ENCODE measurements around the gene RAP1GAP. TPM values are rescaled to one million over a fixed set of nuclear protein-coding genes. Genes with fewer than 3 reads are reported as not detected.
A peak's percentile ranks its signal among the peaks of the same experiment; 100 is the strongest.

The RAP1GAP gene
- total RNA-seq, 2 donors from 2014 or later, result 46.5 to 104 TPM

DNA sequence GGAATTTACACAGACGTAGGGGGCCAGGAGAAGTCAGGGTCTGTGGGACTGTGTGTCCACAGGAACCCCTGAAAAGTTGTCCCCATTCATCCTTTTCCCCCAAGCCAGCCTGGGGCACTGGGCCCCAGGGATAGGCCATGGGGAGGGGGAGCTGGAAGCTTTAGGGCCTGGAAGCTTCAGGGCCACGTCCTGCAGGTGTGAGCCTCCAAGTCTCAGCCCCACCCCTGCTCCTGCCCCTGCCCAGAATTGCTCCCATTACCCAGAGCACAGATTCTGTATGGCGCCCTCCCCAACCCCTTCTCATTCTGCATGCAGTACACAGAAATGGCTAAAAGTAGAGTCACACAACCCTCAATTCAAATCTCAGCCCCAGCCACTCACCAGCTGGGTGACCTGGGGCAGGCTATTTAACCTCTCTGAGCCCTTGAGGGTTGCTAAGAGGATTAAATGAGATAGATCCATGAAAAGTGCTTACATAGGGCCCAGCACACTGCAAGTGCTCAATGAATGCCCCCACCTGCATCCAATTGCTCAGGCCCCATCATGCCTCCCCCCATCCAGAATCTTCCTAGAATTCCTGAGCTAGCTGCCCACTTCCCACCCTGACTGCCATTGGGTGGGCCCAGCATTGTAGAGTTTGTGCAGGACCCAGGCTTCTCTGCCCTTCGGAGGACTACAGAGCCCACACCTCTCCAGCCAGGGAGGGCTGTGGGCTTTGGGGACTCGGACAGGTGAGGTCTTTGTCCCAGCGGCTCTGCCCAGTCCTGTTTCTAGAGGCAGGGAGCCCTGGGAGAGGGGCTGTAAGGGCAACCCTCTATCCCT lies 6.5 kb downstream of the RAP1GAP start:
- peaks cover 5% of the 10 kb centered on the region for H3K4me1 ChIP-seq
- intact Hi-C loops (cut with DNase I), result loop anchor here (5.0 kb wide), 1 partner anchor 60 kb away; no protein-coding TSS in a partner anchor
- DNase-seq (peak in 1 of 4 donors; percentile 2), ATAC-seq (no peak)
- no peaks in the 10 kb centered on the region for H3K9me3 ChIP-seq
- no peaks in the 10 kb centered on the region for H3K36me3 ChIP-seq (replicated peaks in 1 of 2; ENCODE audit: insufficient read depth in 1 of 2, low read depth in 2 of 2)
- 77 to 78% methylated on average over 3 to 6 of the region's 6 CpGs for WGBS, 2 donors
- H3K27ac ChIP-seq, result no peak overlapping the region
- H3K27me3 ChIP-seq, result no peaks in the 10 kb centered on the region
- TF ChIP-seq, protein P1, sequence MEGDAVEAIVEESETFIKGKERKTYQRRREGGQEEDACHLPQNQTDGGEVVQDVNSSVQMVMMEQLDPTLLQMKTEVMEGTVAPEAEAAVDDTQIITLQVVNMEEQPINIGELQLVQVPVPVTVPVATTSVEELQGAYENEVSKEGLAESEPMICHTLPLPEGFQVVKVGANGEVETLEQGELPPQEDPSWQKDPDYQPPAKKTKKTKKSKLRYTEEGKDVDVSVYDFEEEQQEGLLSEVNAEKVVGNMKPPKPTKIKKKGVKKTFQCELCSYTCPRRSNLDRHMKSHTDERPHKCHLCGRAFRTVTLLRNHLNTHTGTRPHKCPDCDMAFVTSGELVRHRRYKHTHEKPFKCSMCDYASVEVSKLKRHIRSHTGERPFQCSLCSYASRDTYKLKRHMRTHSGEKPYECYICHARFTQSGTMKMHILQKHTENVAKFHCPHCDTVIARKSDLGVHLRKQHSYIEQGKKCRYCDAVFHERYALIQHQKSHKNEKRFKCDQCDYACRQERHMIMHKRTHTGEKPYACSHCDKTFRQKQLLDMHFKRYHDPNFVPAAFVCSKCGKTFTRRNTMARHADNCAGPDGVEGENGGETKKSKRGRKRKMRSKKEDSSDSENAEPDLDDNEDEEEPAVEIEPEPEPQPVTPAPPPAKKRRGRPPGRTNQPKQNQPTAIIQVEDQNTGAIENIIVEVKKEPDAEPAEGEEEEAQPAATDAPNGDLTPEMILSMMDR (IDR thresholded peaks at IDR 0.05), result no peak
- TF ChIP-seq POLR2A (IDR thresholded peaks at IDR 0.05), result no peak
- H3K4me3 ChIP-seq, result no peak overlapping the region

DNA sequence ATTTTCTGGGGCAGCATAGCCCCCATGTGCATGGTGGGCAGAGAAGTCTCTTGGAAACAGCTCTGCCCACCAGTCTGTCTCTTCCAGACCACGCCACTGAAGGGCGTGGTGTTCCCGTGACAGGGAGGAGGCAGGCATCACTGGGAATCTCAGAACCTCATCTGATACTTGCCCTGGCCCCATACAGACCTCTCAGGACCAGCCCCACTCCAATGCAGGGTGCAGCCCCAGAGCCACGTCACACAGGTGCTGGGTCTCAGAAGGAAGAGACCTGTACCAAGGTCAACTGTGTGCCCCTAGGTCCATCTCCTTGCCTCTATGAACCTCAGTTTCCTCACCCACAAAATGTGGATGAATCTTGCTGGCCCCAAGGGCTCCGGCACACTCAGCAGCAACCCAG lies 7.3 kb downstream of the RAP1GAP start:
- intact Hi-C loops (cut with DNase I), result loop anchor here (5.0 kb wide), 1 partner anchor 60 kb away; no protein-coding TSS in a partner anchor
- ATAC-seq (no peak), DNase-seq (peak in 2 of 4 donors; percentile 3 to 6)
- no peaks in the 10 kb centered on the region for H3K27me3 ChIP-seq
- H3K36me3 ChIP-seq (replicated peaks in 1 of 2; ENCODE audit: insufficient read depth in 1 of 2, low read depth in 2 of 2), result no peaks in the 10 kb centered on the region
- 83 to 85% methylated on average over 5 of the region's 5 CpGs for WGBS, 2 donors
- no peaks in the 10 kb centered on the region for H3K9me3 ChIP-seq
- H3K27ac ChIP-seq, result no peak overlapping the region
- H3K4me3 ChIP-seq, result no peak overlapping the region
- H3K4me1 ChIP-seq, result peaks cover 5% of the 10 kb centered on the region
- TF ChIP-seq POLR2A (IDR thresholded peaks at IDR 0.05), result no peak
- TF ChIP-seq, protein P1 (IDR thresholded peaks at IDR 0.05), result no peak

DNA sequence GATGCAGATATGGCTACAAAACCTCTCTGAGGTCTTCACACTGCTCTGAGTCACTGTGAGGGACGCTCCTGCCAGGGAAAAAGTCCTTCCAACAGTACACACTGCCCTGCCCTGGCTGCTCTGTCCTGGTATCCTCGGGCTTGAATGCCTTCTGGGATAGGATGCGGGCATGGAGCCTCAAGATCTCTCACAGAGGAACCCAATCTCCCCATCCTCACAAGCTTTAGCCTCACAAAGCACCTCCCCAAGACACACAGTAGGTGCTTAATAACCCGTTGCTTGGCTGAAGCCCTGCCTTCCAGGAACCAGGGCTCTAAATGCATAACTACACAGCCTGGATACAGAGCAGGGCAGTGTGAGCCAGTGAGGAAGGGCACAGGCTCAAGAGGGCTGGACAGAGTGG lies 9.2 kb downstream of the RAP1GAP start:
- intact Hi-C loops (cut with DNase I), result loop anchor here (5.0 to 10.0 kb wide), 3 partner anchors 58 to 425 kb away; no protein-coding TSS in a partner anchor
- no peak for ATAC-seq
- Histone ChIP-seq H3K9me3 (no peaks in the 10 kb centered on the region), H3K27ac (no peak overlapping the region), H3K4me1 (peaks cover 16% of the 10 kb centered on the region), H3K4me3 (no peak overlapping the region), H3K36me3 (replicated peaks in 1 of 2; ENCODE audit: insufficient read depth in 1 of 2, low read depth in 2 of 2) (no peaks in the 10 kb centered on the region), H3K27me3 (no peaks in the 10 kb centered on the region)
- 10 to 49% methylated on average over 2 to 4 of the region's 4 CpGs for WGBS, 2 donors
- peak in 1 of 4 donors; percentile 11 for DNase-seq
- TF ChIP-seq, protein P1 (IDR thresholded peaks at IDR 0.05), result no peak
- TF ChIP-seq POLR2A (IDR thresholded peaks at IDR 0.05), result no peak

DNA sequence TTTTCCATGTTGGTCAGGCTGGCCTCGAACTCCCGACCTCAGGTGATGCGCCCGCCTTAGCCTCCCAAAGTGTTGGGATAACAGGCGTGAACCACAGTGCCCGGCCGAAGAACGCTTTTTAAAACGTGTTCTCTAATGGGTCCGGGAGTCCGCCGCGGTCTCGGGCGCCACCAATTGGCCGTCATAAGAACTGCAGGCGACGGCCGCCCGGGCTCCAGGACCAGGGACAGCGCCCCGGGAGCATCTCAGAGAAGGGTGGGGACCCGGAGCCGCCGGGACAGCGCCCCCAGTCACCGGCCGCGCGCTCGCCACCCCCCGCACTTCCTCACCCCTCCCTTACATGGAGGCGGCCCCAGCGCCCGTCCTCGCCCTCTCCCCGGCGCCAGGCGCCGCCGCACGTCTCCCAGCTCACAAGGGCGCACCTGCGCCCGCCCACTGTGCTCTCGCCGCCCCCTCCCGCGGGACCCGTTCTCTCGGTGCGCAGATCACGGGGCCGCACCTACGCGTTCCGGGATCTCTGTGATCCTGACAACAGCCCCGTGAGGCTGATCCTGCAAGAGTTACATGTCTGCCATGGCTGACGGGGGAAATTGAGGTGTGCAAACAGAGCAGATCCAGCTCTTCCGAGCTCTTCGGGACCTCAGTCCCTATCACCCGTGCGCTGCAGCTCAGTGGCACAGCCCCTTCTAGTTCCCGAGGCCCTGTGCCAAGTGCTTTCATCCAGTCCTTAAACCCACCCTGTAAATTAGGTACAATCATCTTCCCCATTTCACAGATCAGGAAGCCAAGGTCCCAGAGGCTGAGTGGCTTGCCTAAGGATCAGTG lies 9.8 kb downstream of the RAP1GAP start:
- no peak overlapping the region for H3K4me3 ChIP-seq
- intact Hi-C loops (cut with DNase I), result loop anchor here (5.0 to 10.0 kb wide), 2 partner anchors 147 to 425 kb away; no protein-coding TSS in a partner anchor

More for the DNA sequence above, 9.8 kb downstream of the RAP1GAP start:
- DNase-seq, result peak; percentile 82 to 85 (median 84)
- 3 to 10% methylated on average over 10 to 58 of the region's 64 CpGs for WGBS, 2 donors
- peak; percentile 90 for ATAC-seq
- H3K27ac ChIP-seq, result no peak overlapping the region
- H3K4me1 ChIP-seq, result peaks cover 16% of the 10 kb centered on the region
- H3K36me3 ChIP-seq (replicated peaks in 1 of 2; ENCODE audit: insufficient read depth in 1 of 2, low read depth in 2 of 2), result no peaks in the 10 kb centered on the region
- no peaks in the 10 kb centered on the region for H3K27me3 ChIP-seq
- no peaks in the 10 kb centered on the region for H3K9me3 ChIP-seq
- no peak for TF ChIP-seq POLR2A (IDR thresholded peaks at IDR 0.05)
- TF ChIP-seq, protein P1 (IDR thresholded peaks at IDR 0.05), result peak; percentile 95 to 99 (median 99)
